Medulla oblongata (tissue), 1 donor: ENCODE measurements around the gene HOXA4.

Source experiments
- DNase-seq: peaks from one replicate; pipeline ENCODE4 v3.0.0-alpha.2; 2015; ENCODE audit errors: extremely low spot score

HOXA4 gene

DNA sequence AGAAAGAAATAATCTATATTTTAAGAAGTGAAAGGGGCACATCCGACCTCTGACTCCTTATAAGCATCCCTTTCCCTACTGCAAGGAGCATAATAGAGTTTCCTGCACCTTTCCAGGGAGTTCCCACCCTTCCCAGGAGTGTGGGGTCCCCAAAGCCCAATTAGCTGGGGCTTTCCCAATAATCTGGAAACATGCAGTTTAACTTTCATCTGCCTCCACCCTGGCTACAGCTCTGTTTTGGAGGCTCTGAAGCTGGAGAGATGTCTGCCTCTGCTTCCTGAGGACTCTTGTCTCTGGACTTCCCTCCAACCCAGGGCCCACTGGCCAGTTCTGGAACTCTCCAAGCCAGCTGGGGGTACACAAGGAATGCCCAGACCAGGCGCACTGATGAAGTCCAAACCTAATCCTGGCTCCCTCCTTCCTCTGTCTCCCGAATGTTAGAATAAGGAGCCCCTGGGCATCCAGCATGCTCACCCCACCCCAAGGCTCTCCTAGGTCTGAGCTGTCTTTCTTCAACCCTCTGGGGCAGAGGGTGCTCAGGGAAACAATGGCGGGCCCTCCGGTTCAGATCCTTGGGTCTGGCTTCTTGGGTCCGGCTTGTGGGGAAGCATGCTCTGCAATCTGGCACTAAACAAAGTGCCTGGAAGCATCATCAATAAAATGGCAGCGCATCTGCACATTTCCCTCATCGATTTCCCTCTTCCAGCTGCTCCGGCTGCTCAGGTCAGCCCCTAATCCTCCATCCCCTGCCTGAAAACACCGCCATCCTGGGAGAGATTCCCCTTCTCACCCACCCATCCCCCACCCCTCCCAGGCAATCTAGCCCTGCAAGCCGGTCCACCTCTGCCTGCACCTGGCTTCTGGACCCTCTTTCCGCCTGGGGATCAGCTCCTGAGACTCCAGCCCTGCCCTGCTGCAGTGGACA lies 13.3 kb downstream of the HOXA4 start:
- DNase-seq: no peak

DNA sequence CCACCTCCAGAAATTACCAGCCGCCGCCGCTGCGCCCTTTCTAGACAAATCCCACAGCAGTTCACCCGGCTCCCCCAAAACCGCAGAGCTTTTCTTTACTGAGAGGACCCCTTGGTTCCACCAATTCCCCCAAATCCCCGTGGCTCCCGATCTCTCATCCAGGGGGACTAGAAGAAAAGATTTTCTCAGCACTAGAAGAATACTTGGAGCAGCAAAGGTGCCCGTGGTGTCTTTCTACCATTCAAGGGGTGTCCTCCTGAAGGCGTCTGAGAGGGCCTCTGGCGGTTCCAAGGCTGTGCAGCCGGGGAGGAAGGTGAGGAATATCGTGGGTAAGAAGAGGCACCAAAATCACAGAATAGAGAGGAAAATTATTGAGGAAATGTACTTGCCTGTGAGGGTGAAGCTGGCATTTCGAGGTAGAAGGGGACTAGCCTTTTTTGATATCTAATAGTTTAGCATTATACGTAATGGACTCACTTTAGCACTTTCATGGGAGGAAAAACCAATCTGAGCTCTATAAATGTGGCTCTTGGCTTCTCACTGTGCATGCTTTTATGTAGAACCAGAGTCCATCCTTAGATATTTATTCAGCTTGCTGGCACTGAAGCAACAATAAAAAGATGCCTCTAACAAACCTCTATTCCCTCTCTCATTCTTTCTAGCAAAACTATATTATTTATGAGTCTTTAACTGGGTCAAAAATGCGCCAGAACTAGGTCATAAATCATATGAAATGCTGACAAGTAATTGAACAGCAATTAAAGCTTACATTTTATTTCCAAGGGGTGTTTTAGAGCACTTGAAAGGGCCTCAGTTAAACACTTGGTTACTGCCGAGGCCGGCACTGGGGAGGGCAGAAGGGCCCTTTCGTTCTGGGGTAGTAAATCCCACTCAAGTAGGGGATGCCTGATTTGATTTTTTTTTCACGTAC lies 14.3 kb downstream of the HOXA4 start:
- DNase-seq: no peak

DNA sequence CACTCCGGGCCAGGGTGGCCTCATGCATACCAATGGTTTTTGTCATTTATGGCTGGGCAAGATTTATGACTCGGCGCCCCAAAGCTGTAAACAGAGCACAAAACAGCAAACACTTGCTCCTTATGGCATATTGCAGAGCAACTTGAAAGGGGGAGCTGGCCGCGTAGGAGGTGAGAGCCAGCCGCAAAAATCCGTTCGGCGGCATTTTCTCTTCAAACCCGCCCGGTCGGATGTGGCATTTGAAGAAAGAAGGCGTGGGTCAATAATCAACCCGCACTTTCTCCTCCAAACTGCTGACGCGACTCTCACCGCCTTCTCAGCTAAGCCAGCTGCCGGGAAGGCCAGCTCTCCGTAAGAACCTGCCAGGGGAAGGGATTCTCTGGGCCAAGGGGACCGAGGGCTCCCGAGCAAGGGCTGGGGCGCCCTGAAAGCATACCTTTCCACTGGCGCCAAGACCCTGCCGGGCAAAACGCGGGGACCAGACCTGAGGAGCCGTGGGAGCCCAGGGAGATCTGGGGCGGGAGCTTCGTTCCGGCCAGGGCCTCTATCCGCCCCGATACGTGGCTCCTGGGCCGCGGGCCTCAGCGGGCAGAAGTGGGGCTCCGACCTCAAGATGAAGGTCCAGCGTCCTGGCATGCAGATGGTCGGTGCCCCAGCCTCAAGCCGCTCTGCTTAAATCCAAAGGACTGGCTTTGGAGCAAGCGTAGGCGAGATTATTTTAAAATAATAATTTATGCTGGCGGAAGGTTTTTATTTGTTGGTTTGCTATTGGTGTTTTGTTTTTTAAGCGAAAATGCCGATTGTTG lies 15.1 kb downstream of the HOXA4 start:
- no peak for DNase-seq

DNA sequence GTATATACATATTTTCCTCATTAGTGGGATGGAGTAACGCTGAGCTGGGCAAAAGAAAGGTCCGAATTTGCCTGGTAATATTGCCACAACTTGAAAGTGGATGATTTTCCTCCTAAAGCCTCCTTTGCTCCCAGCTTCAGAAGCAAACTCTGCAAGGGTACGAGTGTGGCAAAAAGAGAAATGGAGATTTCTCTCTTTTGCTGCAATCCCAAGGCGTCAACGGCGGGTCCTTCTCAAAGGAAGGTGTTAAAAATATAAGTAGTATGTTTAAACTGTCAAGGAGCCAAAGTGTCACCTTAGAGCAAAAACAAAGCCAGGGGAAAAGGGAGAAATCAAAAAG lies 15.7 kb downstream of the HOXA4 start:
- DNase-seq: no peak

DNA sequence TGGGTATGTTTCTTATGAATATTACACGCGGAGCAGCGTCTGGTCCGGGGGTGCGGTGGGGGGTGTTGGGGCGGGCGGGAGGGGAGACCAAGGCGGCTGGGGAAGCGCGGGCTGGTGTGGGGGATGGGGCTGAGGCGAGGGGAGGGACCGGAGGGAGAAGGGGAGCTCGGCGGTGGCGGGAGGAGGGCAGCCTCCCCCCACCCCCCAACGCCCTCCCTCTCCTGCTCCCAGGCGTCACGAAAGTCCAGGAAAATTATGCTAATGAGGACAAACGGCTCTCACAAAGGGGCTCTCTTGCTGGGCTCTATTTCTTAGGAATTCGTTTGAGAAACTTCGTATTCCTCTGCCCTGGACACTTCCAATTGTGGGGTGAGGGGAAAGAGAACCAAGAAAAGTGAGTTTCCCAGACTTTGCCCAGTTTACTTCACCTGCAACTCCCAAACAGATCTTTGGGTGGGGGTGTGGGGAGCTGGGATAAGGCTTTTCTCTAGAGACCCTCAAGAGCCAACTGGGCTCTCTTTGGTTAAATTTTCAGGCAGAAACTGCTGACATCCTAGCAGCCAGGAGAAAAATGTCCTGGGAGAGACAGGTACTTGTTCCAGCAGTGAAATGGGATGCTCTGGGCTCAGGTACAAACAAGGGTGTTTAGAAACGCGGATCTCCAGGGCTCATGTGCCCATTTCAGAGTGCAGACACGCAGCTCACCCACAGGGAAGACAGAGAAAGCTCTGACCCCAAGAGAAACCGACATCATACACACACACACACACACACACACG lies 16.4 kb downstream of the HOXA4 start:
- DNase-seq: peak; percentile 46

DNA sequence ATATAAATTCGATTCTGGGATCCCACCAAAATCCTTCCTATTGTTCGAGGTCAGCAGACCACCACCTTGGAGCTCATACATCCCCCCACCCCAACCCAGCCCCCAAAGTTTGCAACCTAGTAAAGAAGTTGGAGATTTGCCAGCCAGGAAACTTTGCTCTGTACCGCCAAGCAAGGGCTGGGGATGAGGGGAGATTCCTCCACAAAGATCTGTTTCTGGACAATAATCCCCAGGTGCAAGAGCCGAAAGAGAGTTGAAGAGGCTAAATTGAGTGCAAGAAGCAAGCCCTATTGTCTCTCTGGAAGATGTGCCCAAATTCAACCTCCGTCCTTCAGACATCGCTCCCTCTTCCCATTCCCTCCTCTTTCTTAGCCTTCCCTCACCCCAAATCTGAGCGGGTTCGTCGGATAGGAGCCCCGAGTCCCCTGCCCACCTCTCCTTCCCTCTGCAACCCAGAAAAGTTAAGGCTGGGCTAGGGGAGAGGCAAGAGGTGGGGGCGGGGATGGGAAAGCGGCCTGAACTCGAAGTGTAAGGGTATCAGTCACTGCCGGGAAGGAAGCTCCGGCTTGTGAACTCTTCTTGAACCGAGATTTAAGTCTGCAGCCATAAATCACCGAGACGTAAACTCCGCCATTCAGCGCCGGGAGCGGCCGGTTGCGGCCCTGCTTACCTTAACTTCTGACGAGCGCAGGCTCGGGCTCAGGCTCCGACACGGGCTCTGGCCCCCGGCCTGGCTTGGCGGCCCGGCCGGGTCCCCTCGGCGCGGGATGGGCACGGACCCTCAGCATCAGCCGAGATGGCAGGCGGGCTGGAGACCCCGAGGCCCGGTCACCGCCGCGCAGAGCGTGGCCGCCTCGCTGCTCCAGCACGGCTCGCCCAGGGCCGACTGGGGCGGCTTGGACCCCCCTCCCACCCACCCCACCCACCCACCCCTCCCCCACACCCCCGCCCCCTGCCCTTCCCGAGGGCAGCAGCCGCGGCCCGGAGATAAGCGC lies 17.3 kb downstream of the HOXA4 start:
- no peak for DNase-seq

DNA sequence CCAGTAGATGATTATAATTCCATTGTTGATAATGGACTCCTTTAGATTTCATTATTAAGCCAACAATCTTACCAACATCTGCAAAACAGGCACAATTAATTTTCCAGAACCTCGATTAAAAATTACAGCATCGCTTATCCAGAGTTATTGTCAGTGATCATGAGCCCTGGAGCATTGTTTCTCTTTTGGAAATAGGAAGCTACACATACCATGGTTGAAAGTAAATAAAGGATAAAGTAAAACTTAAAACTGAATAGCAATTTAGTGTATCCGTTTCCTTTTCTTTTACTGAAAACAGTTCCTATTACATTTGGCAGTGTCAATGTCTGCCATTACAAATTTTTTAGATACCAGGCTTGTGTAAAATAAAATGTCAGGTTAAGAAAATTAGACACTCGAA lies 18.2 kb downstream of the HOXA4 start:
- no peak for DNase-seq

DNA sequence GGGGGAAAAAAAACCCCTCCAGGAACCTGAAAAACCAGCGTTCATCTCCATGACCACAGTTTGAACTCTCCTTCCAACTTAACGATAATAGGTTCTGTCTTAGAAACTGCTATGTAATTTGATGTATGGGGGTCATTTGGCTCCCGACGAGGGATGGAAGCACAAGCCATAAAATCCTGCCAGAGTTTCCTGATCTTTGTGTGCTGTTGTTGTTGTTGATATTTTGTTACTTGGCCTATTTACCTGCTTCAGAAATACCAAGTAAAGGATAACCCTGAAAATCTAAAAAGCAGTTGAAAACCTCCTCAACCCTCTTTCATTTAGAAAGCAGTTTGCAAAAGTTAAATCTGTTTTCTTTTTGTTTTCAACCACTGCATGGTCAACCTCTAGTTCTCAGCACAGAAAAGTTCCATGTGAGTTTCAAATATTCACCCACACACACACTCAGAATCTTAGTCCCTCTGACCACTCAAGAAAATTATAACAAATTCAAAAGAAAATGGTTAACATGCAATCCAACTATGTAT lies 18.7 kb downstream of the HOXA4 start:
- DNase-seq: no peak

DNA sequence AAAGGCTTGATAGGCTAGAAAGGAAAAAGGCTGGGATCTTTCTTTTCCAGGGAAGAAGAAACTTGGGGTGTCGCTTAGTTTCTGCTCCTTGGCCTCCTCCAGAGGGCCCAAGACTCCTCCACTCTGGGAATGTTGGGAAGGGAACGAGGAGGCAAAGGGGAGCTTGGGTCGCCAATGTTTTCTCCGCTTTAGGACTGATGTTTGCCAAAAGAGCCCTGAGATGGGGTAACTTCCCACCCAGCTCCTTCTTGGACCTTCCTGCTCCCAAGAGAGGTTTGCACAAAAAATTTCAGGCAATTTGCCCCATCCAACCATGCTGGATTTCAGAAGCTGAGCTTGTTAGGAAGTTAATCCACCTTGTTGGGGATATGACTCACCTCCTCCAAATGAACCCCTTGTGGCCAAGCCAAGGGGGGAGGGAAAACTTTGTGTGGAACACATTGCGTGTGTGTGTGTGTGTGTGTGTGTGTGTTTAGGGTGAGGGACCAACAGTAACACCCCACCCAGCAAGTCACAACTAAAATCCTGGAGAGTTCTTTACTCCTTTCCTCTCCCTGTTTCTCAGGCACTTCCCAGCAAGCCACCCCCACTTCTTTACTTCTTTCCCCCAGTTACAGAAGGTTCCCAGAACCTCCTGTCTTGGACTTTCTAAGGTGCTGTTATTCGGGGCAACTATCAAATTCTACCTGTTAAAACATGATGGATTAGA lies 19.4 kb downstream of the HOXA4 start:
- DNase-seq: no peak

DNA sequence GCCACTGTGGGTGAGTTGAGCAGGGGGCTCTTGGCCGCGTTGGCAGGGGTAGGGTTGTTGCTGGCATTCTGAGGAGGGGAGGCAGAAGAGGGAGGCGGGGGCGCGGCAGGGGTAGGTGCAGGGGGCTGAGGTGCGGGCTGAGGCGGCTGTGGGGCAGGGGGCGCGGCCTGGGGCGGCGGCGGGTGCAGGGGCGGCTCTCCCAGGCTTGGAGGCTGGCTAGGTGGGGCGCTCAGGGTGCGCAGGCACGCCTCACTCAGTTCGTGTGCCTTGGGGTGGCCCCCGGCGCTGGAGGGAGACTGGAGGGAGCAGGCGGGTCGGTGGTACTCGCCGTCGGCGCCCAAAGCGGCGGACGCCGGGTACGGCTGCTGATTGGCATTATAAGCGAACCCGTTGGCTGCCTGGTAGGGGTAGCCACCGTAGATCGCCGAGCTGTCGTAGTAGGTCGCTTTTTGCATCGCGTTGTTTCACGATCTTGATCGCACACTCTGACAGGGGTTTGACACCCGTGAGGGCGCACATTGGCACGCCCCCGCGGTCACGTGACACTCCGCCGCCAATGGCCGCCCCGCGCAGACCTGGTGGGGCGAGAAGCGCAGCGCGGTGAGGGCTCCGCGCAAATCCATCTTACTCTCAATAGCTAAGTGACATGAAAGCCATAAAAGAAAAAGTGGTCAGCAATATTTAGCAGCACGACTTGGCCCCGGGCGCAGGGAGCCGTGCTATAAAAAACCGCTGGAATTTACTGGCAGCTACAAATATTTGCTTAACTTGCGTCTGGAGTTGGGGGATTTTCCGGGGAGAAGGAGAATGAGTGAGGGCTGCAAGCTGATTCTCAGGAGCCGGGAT lies 20.1 kb downstream of the HOXA4 start:
- DNase-seq: peak; percentile 73

DNA sequence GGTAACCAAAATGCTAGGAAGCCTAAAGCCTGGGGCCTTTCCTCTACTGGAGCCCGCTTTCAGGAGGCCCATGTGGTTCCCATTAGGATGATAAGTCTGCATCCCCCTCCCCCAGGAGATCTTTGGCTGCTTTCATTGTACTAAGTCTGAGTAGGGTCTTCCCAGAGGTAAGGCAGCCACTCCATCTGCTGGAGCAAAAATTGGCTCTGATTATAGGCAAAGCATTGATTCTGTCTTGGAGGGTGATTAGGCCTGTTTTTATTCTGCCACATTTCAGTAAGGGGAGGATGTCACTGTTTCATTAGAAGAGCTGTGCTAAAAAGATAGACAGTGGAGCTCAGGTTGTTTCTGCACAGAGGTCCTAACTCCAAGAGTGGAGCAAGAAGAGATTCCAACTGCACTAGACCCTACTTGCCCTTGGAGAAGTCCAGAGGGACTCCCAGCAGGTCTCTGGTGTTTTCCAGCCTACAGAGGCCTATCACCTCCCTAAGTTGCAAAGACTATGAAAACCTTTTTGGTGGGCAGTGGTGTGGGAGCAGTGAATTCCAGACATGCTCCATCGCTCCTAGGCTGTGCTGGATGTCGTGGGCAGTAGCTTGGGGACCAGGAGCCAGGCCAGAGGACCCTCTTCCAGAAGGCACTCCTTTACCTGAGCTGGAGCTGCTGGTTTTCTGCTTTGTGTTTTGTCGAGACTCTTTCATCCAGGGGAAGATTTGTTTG lies 20.9 kb downstream of the HOXA4 start:
- DNase-seq: peak; percentile 23

DNA sequence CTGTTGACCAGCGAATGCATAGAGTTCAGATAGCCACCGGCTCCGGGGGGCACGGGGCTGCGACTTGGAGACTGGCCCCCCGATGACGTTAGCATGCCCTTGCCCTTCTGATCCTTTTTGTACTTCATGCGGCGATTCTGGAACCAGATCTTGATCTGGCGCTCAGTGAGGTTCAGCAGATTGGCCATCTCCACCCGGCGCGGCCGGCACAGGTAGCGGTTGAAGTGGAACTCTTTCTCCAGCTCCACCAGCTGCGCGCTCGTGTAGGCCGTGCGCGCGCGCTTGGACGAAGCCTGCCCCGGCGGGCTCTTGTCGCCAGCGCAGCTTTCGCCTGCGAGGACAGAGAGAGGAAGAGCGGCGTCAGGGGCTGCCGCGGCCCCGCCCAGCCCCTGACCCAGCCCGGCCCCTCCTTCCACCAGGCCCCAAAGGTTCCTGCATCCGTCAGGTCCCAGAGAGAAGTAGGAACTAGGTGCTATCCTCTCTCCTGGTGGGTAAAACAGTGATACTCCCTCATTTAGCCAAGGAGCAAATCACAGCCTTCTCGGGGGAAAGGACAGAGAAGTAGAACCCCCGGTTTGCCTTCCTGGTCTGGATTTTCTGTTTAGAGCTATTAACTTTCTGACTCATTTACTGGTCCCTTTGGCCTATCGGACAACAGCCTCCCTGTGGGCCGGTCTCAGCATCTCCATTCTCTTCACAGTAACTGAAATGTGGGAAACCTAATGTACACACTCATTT lies 22.0 kb downstream of the HOXA4 start:
- DNase-seq: peak; percentile 54

DNA sequence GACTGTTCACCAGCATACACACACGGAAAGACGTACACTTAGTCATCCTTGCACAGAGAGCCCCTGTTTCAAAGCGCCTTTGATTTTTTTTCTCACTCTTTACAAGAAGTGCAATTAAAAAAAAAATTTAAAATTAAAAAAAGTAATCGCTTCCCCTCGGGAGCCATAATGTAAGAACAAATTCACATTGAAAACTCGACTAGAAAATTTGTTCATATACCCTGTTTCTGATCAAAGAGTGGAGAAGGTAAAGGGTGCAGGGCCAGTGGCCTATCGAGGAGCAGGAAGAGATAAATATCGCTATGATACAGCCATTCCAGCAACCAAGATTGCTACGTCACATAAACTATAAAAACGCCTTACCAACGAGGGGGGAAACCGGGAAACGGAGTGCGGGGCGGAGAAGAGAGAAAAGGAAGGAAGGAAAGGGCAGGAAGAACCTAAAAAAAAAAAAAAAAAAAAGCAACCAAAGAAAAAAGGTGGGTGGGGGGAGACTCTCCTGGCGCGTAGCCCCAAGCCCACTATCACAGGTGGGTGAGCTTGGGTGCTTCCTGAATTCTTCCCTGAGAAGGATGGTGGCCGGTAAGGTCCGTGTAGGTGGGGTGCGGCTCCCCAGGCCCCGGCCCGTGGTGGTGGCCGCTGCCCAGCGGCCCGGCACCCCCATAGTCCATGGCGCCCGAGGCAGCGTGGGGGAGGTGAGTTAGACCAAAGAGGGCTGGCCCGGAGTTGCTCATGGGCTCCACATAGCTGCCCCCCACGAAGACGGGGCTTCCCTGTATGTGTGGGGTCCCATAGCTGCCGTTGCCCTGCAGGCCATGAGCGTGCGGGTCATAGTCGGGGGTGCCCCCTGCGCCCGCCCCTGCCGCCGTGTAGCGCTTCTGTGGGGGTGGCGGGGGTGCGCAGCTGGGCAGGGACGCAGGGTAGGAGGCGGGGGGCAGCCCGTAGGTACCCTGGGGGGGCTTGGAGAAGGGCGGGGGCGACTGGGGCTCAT lies 22.9 kb downstream of the HOXA4 start:
- peak; percentile 12 for DNase-seq

DNA sequence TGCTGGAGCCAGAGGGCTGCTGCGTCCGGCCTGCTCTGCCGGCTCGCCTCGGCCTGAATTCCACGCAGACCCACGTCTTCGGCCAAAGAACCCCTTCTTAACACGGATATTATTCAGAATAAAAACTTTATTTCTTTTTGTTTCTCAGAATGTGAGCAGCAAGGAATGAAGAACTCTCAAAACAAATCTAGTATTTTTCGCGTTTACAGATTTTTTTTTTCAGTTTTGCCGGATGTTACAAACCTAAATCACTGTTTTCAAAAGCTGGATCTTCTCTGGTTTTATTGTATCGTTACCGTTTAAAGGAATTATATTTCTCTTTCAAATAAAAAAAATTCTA lies 23.7 kb downstream of the HOXA4 start:
- no peak for DNase-seq

DNA sequence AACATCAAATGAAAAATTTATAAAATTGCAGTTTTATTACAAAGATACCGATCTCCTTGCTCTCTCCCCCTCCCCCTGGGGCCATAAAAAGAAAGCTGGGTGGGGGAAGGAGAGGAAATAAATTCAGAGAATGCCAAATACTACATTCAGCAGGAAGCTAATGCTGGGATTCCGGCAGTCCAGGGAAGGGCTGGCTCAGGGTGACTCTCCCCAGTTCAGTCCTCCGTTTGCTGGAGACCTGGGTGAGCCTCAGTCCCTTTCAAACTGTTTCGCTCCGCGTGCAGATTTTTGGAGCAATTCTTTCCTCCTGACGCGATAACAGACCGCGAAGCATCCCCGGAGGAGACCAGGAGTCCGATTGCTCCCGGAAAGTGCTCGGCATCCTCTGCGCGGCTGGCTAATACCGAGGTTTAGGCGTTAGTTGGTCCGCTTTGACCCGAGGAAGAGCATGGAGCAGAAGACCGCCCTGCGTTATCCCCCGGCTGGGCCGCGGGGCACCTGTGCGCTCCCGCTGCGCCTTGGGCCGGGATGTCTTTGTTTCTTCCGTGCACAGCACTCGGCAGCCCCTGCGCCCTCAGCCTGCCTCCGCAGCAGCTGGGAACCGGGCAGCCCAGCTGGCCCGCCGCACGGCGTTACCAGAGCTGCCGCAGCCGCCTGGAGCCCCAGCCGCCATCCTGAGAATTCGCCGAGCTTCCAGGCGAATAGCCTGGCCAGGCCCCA lies 24.2 kb downstream of the HOXA4 start:
- peak; percentile 48 for DNase-seq
